AG10803 (cell line): ENCODE results near the gene CPNE4.

Experiments
- DNase-seq: peaks from one replicate; pipeline ENCODE4 v3.0.0; 2010; ENCODE audit warnings: low read depth
- H3K4me3 ChIP-seq: 2 replicates; pipeline ENCODE4 v1.5.1; 2011; ENCODE audit warnings: mild to moderate bottlenecking, low read length, control low read depth
- TF ChIP-seq, protein P1 (sequence below): conservative IDR thresholded peaks from 2 replicates; pipeline ENCODE4 v1.5.1; 2011; ENCODE audit warnings: mild to moderate bottlenecking, low read length, control low read depth, inconsistent platforms

The CPNE4 gene

DNA sequence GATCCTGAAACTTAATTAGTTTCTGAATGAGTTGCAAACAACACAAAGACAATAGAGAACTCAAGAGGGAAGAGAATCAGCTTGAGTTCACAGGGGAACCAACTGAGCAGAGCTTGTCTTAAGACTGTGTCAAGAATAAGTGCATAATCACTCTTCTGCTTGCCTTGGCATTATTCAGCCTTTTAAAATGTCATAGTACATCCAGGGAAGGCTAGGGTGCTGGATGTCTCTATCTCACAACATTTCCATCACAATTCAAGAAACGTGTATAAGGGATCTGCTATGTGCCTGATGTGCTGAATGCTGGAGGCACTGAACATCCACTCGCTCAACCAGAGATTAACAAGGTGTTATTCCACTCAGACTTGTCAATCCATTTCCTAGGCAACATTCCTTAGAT lies 122.6 kb downstream of the CPNE4 start:
- TF ChIP-seq, protein P1, sequence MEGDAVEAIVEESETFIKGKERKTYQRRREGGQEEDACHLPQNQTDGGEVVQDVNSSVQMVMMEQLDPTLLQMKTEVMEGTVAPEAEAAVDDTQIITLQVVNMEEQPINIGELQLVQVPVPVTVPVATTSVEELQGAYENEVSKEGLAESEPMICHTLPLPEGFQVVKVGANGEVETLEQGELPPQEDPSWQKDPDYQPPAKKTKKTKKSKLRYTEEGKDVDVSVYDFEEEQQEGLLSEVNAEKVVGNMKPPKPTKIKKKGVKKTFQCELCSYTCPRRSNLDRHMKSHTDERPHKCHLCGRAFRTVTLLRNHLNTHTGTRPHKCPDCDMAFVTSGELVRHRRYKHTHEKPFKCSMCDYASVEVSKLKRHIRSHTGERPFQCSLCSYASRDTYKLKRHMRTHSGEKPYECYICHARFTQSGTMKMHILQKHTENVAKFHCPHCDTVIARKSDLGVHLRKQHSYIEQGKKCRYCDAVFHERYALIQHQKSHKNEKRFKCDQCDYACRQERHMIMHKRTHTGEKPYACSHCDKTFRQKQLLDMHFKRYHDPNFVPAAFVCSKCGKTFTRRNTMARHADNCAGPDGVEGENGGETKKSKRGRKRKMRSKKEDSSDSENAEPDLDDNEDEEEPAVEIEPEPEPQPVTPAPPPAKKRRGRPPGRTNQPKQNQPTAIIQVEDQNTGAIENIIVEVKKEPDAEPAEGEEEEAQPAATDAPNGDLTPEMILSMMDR, result no peak
- H3K4me3 ChIP-seq, result no peak overlapping the region
- DNase-seq, result no peak

DNA sequence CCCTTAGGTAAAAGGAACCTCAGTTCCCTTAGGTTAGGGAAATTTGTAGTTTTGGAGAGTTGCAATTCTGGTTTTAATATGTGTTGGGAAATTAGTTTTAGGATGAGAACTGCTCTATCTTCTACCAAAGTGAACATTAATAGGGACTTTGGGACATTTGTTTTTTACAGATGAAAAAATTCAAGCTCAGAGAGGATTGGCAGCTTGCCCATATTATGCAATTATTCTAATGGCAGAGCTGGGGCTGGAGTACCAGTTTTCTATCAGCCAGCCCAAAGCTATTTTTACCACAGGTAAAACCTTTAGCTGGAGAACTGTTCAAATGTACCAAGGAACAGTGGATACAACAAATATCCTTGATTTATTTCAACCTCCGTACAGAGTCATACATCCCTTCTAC lies 127.0 kb downstream of the CPNE4 start:
- peak; percentile 28 for DNase-seq
- TF ChIP-seq, protein P1, result no peak
- H3K4me3 ChIP-seq, result no peak overlapping the region

DNA sequence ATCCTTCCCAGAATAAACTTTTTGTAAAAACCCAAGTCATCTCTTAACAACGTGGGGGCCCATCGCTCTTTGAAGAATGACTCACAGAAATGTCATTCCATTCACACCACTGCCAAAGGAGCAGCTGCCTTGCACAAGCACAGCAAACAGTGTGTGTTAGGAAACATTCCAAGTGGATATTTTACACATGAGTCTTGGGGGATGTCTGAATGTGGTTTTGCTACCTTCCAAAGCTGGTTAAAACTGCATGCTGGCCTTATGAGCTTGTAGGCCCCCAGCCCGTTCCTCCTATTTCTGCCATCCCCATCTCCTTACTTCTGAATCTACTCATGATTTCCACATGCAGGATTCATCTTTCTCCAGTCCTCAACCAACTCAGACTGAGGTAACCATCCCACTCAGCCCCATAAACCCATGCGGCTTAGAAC lies 130.8 kb downstream of the CPNE4 start:
- H3K4me3 ChIP-seq, result no peak overlapping the region
- TF ChIP-seq, protein P1, result no peak
- peak; percentile 99 for DNase-seq

DNA sequence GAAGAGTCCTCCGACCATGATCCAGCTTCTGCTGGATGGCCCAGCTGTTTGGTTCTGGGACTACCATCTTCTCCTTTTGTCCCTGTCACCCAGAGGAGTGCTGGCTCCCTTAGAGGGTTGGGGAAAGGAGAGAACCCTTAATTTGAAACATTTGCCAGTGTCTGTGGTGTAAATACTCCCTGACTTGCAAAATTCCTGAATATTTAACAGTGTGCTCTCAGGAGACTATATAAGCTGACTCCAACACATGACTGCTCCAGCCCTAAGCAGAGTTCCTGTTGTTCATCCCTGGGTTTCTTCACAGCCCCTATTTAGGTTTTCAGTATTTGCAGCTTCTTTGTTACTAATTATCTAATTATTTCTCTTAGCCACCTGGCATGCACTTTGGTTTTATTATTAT lies 133.1 kb downstream of the CPNE4 start:
- TF ChIP-seq, protein P1, result no peak
- DNase-seq, result peak; percentile 52
- H3K4me3 ChIP-seq, result no peak overlapping the region

DNA sequence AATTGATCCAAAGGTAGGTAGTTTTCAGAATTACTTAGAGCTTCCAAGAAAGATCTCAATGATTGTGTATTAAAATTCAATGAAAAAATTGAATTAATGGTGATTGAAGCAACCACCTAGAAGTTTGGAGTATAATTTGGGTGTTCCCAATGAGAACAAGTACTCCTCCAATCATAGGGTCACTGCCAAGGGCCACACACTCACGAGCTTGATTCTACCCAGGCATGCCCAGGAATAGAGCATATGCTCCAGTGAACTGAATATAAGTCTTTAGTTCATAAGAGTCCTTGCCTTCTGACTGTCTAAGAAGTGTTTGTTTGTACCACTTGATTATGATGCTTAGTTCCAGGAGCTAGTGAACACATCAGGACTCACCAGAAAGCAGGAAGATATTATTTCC lies 133.9 kb downstream of the CPNE4 start:
- DNase-seq, result no peak
- TF ChIP-seq, protein P1, result no peak
- no peak overlapping the region for H3K4me3 ChIP-seq

DNA sequence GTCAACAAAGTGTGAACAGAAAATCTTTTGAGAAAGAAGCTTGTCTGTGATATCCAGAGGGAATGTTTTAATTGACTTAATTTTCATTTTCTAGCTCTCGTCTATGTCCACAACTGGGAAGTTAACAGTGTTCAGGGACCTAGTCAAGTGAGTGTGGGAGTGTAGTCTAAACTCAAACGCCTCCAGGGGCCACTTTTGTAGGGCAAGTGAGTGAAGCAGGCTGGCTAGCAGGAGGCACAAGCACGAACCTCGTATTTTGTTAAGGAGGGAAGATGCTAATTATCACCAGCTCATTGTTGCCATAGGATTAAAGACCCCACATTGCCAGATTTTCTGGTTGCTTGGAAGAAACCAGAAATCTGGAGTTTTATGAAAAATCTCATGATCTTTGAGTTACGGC lies 135.8 kb downstream of the CPNE4 start:
- TF ChIP-seq, protein P1, result no peak
- no peak for DNase-seq
- no peak overlapping the region for H3K4me3 ChIP-seq

DNA sequence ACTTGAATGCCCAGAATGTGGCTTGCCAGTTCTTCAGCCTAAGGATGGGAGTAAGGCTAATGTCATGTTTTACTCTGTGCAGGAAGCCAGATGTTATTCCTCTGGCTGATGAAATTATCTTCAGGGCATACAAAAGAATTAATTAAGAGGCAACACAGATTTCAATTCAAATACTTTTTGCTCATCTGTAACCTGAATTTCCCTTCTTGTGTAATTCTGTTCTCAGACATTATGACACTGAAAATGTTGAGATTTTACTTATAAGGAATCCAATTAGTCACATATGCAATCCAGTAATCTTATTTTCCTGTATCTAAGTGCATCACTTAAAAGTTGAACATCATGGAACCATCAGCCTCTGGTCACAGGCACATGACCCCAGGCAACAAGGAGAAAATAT lies 136.5 kb downstream of the CPNE4 start:
- no peak overlapping the region for H3K4me3 ChIP-seq
- TF ChIP-seq, protein P1, result no peak
- DNase-seq, result peak; percentile 46
